Measurements from ENCODE around the gene ADIPOR2.
A peak's percentile ranks its signal among the peaks of the same experiment; 100 is the strongest.

ADIPOR2 gene

DNA sequence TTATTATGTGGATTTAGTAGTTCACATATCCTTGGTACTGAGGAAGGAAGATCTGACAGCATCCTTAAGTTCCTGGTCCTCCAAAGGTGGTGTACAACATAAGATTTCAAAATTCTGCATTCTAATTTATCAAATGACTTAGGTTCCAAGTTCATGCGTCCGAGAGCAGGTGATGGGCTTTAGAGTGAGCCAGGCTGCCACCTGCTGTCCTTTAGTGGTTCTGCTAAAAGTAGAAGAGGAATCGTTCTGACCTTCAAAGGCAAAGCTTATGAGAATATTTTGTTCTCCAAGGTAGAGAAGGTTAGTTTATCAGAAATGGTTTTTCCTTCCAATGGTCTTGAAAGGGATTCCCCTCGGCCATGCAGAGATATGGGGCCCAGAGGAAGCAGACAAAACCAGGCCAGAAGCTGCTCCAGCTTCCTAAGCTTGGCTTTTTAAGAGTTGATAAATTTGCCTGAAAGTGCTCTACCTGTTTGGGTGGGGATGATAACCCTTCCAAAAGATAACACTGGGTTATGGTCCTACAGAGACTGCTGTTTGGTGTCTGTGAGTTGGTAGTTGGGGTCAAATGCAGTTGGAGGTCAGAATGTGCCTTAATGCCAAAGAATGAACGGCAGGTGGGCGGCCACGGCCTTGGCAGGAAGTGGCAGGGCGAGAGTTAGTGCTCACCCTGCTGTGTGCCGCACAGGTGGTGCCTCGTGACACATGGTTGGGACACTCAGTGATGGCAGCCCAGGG, 100.4 kb downstream of the ADIPOR2 start:
- no peaks in the 10 kb centered on the region for H3K27me3 ChIP-seq
- intact Hi-C loops (cut with DNase I; ENCODE audit: low total_unique reads): loop anchor here (5.0 to 10.0 kb wide), 2 partner anchors 159 to 484 kb away; no protein-coding TSS in a partner anchor
- no peak overlapping the region for H3K27ac ChIP-seq
- H3K9me3 ChIP-seq: no peaks in the 10 kb centered on the region
- peaks cover 0 to 19% (median 11%) of the 10 kb centered on the region in 3 donors for H3K36me3 ChIP-seq
- H3K4me3 ChIP-seq: no peak overlapping the region
- DNase-seq: peak; percentile 66 to 75
- TF ChIP-seq, protein P1, sequence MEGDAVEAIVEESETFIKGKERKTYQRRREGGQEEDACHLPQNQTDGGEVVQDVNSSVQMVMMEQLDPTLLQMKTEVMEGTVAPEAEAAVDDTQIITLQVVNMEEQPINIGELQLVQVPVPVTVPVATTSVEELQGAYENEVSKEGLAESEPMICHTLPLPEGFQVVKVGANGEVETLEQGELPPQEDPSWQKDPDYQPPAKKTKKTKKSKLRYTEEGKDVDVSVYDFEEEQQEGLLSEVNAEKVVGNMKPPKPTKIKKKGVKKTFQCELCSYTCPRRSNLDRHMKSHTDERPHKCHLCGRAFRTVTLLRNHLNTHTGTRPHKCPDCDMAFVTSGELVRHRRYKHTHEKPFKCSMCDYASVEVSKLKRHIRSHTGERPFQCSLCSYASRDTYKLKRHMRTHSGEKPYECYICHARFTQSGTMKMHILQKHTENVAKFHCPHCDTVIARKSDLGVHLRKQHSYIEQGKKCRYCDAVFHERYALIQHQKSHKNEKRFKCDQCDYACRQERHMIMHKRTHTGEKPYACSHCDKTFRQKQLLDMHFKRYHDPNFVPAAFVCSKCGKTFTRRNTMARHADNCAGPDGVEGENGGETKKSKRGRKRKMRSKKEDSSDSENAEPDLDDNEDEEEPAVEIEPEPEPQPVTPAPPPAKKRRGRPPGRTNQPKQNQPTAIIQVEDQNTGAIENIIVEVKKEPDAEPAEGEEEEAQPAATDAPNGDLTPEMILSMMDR (IDR thresholded peaks at IDR 0.05): peak; percentile 81 to 95
- H3K4me1 ChIP-seq: peaks cover 0 to 14% (median 8%) of the 10 kb centered on the region in 4 donors

DNA sequence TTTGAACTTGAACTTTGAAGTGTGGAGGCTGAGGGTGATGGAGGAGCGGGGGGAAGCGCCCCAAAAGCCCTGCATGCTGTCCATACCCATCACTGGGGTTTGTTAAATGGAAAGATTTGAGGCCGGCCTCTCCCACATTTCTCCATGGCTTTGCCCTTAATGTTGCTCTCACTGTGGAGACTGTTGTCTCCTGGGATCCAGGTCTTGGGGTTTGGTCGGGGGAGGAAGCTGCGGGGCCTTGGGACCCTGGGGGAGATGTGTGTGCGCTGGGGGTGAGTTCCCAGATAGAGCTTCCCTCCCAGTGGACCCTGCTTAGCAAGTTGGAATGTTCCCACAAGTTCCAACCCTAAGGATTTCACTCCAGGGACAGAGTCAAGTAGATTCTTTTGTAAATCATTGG, 101.5 kb downstream of the ADIPOR2 start:
- TF ChIP-seq, protein P1 (IDR thresholded peaks at IDR 0.05): no peak
- intact Hi-C loops (cut with DNase I; ENCODE audit: low total_unique reads): loop anchor here (5.0 to 10.0 kb wide), 2 partner anchors 160 to 482 kb away; no protein-coding TSS in a partner anchor
- no peak for DNase-seq
- Histone ChIP-seq H3K27ac (no peak overlapping the region), H3K9me3 (no peaks in the 10 kb centered on the region), H3K27me3 (no peaks in the 10 kb centered on the region), H3K4me3 (no peak overlapping the region), H3K4me1 (peaks cover 0 to 23% (median 16%) of the 10 kb centered on the region in 4 donors), H3K36me3 (peaks cover 0 to 7% (median 0%) of the 10 kb centered on the region in 3 donors)

DNA sequence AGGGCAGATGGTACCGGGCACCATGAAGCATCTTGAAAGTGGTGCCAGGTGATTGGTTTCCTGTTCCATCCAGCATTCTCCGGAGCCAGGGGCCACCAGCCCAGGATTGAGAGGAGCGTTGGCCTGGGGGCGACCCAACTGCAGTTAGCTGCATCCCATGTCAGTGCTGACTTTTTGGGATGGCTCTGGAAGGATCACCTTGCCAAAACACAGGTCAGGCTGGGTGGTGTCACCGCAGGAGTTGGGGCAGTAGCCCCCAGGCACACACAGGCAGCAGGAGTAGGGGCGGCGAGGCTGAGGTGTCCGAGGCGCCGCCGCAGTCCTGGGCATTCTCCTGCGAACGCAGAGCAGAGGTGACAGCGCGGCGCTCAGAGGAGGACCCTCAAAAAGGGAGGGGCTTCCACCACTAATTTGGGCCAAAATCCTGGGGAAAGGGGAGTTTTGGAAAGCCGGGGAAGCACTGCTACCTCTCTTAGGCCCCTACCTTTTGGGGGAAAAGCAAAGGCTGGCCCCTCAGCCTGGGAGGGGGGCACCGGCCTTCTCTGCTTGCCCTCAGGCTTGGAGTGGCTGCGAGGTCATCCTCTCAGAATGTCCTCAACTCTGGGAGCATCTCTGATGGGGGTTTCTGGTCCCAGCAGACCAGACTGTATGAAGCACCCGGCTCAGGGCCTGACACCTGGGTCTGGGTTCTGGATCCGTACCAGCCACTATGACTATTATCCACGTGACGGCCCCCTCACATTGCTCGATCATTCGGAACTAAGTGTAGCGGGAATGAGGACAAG, 102.7 kb downstream of the ADIPOR2 start:
- Histone ChIP-seq H3K36me3 (no peaks in the 10 kb centered on the region), H3K4me3 (no peak overlapping the region), H3K9me3 (no peaks in the 10 kb centered on the region), H3K27ac (no peak overlapping the region), H3K27me3 (no peaks in the 10 kb centered on the region), H3K4me1 (peaks cover 0 to 23% (median 16%) of the 10 kb centered on the region in 4 donors)
- intact Hi-C loops (cut with DNase I; ENCODE audit: low total_unique reads): loop anchor here (2.0 to 10.0 kb wide), 3 partner anchors 141 to 481 kb away; no protein-coding TSS in a partner anchor
- no peak for DNase-seq
- TF ChIP-seq, protein P1 (IDR thresholded peaks at IDR 0.05): no peak

DNA sequence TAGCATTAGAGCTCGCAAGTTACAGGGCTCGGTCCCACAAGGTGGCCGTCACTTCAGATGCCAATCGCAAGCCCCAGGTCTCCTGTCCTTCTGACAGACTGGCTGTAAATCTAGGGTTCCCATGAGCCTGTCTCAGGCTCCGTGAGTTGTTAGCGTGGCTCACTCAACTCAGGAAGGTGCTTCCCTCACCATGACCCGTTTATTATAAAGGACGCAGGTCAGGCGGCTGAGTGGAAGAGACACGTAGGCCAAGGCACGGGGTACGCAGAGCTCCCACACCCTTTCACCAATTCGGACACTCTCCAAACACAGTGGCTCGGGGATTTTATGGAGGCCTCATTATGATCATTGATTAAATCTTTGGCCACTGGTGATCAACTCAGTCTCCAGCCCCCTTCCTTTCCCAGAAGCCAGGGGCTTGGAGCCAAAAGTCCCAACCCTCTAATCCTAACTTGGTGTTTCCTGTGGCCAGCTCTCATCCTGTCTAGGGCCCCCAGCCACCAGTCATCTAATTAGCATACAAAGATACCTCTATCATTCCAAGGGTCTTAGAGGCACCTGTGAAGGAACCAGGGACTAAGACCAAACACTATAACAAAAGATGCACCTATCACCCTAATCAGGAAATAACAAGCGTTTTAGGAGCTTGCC, 103.7 kb downstream of the ADIPOR2 start:
- no peak overlapping the region for H3K4me3 ChIP-seq
- TF ChIP-seq, protein P1 (IDR thresholded peaks at IDR 0.05): no peak
- H3K27ac ChIP-seq: no peak overlapping the region
- H3K9me3 ChIP-seq: no peaks in the 10 kb centered on the region
- intact Hi-C loops (cut with DNase I; ENCODE audit: low total_unique reads): loop anchor here (2.0 to 10.0 kb wide), 3 partner anchors 142 to 480 kb away; no protein-coding TSS in a partner anchor
- H3K36me3 ChIP-seq: no peaks in the 10 kb centered on the region
- H3K4me1 ChIP-seq: peaks cover 0 to 23% (median 16%) of the 10 kb centered on the region in 4 donors
- H3K27me3 ChIP-seq: no peaks in the 10 kb centered on the region
- no peak for DNase-seq

DNA sequence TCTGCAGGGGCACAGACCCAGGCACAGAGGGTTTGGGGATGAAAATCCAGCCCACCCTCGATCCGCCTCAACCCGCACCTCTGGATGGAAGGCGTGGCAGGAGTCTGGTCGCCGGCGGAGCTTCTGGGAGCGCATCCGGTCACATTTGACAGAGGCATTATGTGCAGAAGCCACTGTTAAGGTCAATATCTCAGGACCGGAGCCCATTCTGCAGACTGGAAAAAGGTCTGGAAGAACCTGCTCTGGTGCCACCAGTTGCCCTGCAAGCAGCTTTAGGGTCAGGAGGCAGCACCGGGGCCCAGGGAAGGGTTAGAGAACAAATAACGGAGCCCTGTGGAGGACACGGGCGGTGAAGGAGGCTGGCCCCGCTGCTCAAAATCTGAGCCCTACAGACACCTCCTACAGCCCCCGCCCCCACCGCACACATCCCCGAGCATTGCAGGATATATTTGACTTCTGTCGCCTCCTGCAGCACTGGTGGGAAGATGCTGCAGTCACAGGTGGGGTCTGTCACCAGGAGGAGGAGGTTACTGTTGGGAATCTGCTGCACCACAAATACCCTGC, 104.4 kb downstream of the ADIPOR2 start:
- no peaks in the 10 kb centered on the region for H3K36me3 ChIP-seq
- no peaks in the 10 kb centered on the region for H3K9me3 ChIP-seq
- H3K27me3 ChIP-seq: no peaks in the 10 kb centered on the region
- TF ChIP-seq, protein P1 (IDR thresholded peaks at IDR 0.05): no peak
- peak overlapping the region in 1 of 2 donors; percentile 66 for H3K4me3 ChIP-seq
- intact Hi-C loops (cut with DNase I; ENCODE audit: low total_unique reads): loop anchor here (2.0 to 10.0 kb wide), 2 partner anchors 143 to 479 kb away; no protein-coding TSS in a partner anchor
- DNase-seq: no peak
- H3K4me1 ChIP-seq: peaks cover 0 to 23% (median 18%) of the 10 kb centered on the region in 4 donors
- H3K27ac ChIP-seq: peak overlapping the region; percentile 47 to 54
